ENCODE measurements around the gene HRK. TPM values are rescaled to one million over a fixed set of nuclear protein-coding genes. Genes with fewer than 3 reads are reported as not detected.
"Not testable (repeated sequence)": the region's sequence is repeated elsewhere in the genome, so short reads cannot be mapped to it uniquely, and the experiment has no call there.

The HRK gene
- total RNA-seq, 1 donor from 2014 or later, result not detected

DNA sequence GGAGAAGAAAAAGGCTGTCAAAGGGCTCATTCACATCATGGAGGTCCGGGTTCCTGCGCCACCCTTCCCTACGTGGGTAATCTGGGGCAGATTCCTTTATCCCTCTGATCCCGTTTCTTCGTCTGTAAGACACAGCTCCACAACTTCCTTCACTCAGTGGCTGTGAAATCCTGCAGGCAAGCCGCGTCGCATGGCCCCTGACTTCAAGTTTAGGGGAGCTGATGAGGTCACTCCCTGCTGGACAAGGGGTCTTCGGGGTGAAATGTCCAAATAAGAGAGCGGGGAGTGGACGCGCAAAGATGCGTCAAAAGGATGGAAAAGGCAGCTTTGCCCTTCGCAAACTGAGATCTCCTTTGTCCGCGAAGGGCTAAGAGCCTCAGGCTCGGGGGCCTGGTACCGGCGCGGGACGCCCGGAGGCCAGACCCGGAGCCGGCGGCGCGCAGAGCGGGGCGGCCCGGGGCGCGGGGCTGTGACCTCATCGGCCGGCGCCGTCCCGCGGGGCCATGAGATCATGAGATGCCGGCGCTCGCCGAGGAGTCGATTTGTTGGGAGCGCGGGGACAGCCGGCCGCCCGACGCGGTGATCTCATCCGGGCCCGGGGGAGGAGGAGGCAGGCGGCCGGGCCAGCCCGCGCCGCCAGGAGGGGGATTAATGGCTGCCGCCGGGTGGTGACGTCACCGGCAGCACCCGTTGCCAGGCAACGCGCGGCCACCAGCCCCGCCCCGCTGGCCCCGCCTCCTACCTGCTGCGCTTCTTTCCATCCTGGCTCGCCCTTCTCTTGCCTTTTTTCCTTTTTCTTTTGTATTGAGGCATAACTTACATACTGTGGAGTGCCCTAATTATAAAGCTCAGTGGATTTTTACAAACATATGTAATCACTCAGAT, 62.1 kb downstream of the HRK start:
- DNase-seq (ENCODE audit: low read depth in 2 of 2), result peak; percentile 66 to 93

DNA sequence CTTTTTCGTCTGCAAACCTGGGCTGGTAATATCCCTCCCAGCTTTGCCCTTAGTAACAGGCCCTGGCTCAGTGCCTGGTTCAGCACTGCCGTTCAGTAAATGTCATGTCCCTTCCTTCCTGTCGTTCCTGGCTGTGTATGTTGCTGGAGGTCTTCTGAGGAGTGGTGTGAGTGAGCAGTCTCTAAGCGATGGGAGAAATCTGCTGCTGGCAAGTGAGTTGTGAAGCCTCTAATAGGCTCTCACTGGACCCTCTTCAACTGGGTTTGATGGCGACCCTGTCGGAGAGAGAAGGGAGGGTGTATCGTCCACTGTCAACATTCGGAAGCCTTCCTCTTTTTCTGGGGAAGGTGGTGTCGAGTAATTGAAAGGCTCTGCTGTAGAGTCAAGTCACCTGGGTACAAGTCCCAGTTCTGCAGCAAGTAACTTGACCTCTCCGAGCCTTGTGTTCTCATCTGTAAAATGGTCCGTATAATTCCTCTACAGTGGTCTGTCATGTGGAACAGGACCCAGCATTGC, 62.8 kb downstream of the HRK start:
- DNase-seq (ENCODE audit: low read depth in 2 of 2), result peak; percentile 52 to 80

DNA sequence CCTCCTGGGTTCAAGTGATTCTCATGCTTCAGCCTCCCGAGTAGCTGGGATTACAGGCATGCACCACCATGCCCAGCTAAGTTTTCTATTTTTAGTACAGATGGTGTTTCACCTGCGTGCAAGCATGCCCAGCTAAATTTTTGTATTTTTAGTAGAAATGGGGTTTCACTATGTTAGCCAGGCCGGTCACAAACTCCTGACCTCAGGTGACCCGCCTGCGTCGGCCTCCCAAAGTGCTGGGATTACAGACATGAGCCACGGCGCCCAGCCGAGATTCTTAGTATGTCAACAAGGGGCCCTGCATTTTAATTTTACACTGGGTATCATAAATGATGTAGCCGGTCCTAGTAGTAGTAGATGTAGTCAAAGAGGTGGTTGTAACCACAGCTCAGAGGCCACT, 66.5 kb downstream of the HRK start:
- DNase-seq (ENCODE audit: low read depth in 2 of 2), result not testable (repeated sequence)

DNA sequence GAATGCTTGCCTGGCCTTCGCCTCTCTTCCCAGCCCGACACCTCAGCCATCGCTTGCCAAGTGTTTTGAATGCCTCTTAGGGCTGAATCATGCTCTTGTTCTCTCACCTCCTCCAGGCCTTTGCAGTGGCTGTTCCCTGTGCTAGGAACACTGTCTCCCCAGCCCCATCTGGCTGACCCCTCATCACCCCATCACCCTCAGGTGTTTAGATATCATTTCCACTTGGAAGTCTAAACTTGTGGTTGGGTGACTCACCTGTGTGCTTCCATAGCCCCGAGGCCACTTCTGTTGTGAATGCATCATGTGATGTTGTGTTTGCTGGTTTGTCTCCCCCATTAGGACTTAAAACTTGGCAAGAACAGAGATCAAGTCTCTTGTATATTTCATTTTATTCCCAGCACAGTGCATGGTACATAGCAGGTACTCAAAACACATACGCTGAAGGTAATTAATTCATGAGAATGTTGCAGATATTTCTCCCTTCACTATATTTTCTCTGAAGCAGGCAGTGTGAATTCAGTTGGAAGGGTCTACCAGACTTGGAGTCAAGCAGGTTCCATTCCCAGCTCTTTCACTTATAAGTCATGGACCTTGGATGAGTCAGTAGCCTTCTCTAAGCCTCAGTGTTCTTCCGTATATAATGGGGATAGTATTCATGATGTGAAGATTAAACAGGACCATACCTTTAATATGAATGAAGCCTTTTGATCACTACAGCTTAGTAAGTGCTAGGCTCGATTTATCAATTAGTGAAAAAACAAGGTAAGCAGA, 67.8 kb downstream of the HRK start:
- DNase-seq (ENCODE audit: low read depth in 2 of 2), result no peak

- no peak for DNase-seq (ENCODE audit: low read depth in 2 of 2)
These were observed 69.0 kb downstream of the HRK start for GRCh38 chr12:116812238-116812637.

DNA sequence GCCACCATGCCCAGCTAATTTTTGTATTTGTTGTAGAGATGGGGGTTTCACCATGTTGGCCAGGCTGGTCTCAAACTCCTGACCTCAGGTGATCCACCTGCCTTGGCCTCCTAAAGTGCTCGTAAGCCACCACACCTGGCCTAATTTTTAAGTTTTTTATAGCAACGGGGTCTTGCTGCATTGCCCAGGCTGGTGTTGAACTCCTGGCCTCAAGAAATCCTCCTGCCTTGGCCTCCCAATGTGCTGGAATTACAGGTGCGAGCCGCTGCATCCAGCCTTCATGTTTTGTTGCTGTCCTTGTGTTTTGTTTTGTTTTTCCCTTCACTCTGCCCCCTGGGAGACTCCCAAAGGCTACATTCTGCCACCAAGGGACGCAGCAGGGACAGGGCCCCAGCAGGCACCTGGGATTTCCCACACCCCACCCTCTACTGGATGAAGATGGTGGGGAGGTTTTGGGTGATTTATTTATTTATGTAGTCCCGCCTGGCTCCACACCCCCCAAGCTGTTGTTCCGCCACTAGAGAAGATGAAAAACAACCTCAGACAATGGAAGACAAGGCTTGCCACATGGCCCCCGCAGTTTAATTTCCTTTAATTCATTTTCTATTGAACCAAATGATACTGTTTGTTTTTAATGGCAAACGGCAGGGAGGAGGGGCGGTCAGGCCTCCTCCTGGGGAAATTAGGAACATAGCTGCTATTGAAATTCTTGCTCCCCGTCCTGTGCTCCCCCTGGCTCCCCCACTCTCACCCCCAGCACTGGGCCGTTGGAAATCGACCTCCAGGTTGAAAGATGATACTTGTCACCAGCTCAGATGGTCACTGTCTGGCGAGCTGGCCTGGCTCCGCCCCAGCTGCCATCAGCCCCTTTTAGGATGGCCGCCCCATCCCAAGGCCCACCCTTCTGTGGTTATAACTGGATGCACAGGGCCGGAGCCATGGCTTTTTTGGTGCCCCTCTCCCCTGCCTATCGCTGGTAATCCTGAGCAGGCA, 72.8 kb downstream of the HRK start:
- DNase-seq (ENCODE audit: low read depth in 2 of 2), result no peak

DNA sequence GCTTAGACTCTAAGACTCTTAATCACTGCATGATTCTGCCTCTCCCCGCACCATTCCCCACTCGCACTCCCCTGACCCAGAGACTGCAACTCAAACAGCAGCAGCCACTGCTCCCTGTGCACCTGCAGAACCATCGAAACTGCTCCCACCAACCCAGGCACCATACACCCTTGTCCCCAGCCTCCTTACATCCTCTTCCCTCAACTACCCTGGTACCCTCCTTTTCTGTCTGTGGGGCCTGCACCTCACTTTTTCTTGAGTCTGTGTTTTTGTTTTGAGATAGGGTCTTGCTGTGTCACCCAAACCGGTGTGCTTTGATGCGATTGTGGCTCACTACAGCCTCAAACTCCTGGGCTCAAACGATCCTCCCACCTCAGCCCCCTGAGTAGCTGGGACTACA, 73.7 kb downstream of the HRK start:
- no peak for DNase-seq (ENCODE audit: low read depth in 2 of 2)

- DNase-seq (ENCODE audit: low read depth in 2 of 2), result no peak
These were observed 74.3 kb downstream of the HRK start for GRCh38 chr12:116806845-116807440.

Other genes starting within 250 kb of the HRK start
- 18.7 and 28.4 TPM in 2 replicates for gene SPRING1, start 143.4 kb downstream of the HRK start, total RNA-seq
- gene RNFT2, start 143.1 kb downstream of the HRK start, total RNA-seq, result 0.63 and 1.9 TPM in 2 replicates
- gene FBXW8, start 29.5 kb upstream of the HRK start, total RNA-seq, result 6.8 and 12.6 TPM in 2 replicates
- 1.8 and 1.9 TPM in 2 replicates for gene TESC, start 218.0 kb upstream of the HRK start, total RNA-seq